Body of pancreas (tissue), 4 donors: ENCODE results near the gene MCF2L2. TPM values are rescaled to one million over a fixed set of nuclear protein-coding genes. Genes with fewer than 3 reads are reported as not detected.
"Not testable (repeated sequence)": the region's sequence is repeated elsewhere in the genome, so short reads cannot be mapped to it uniquely, and the experiment has no call there.

ENCODE experiments used
- ATAC-seq: fragments of 150-250 bp; one replicate; pipeline ENCODE4 v1.9.1; 2016
- DNase-seq, 4 donors: peaks; one replicate each; pipeline ENCODE4 v3.0.0-alpha.2; 2019
- H3K27ac ChIP-seq, 4 donors: fragments of 200-600 bp; sonication (generic); 1 replicate in 3 of 4; 2 replicates in 1 of 4; pipeline versions ENCODE4 v1.5.1 to v1.6.1; 2016 to 2019; ENCODE audit warnings: mild to moderate bottlenecking in 1 of 4, mixed read lengths in 1 of 4, moderate library complexity in 1 of 4
- H3K27me3 ChIP-seq, 2 donors: fragments of 200-600 bp; sonication (generic); one replicate each; pipeline ENCODE4 v1.6.0; 2016; ENCODE audit warnings: mild to moderate bottlenecking in 1 of 2
- H3K36me3 ChIP-seq, 2 donors: fragments of 200-600 bp; sonication (generic); replicated peaks in 1 of 2; 2 replicates each; pipeline ENCODE4 v1.5.1; 2016; ENCODE audit warnings: low read depth in 2 of 2; ENCODE audit not compliant: insufficient read depth in 1 of 2
- H3K4me1 ChIP-seq: fragments of 200-600 bp; sonication (generic); one replicate; pipeline ENCODE4 v1.6.0; 2016
- H3K4me3 ChIP-seq, 2 donors: fragments of 200-600 bp; sonication (generic); 1 replicate in 1 of 2; 2 replicates in 1 of 2; pipeline ENCODE4 v1.5.1; 2016 to 2019
- H3K9me3 ChIP-seq, 3 donors: fragments of 200-600 bp; sonication (generic); 1 replicate in 2 of 3; 2 replicates in 1 of 3; pipeline ENCODE4 v1.5.1; 2016
- CTCF ChIP-seq, 7 experiments: fragments of 450-650 bp in 4 of 7; fragments of 200-600 bp in 3 of 7; sonication (generic) in 3 of 7; IDR thresholded peaks; one replicate each; pipeline ENCODE4 v1.5.1; 2016 to 2019; ENCODE audit warnings: antibody characterized with exemption in 7 of 7
- POLR2A ChIP-seq, 3 donors: fragments of 450-650 bp; IDR thresholded peaks; one replicate each; pipeline ENCODE4 v1.6.1; 2016; ENCODE audit warnings: antibody characterized with exemption in 3 of 3, mild to moderate bottlenecking in 2 of 3
- WGBS, 2 donors: methylation state at CpG; one replicate each; pipeline ENCODE4 v1.1.5; 2017; 5-methylcytosine and 5-hydroxymethylcytosine counted together
- intact Hi-C: fragments of 100-400 bp; cut with DNase I; formaldehyde crosslinking; loops from one replicate; pipeline ENCODE4 v1.15.1; 2023
- total RNA-seq, 2 donors: library from RNA; depleted of rRNA; stranded (reverse); fragments of >200 nt; gene quantifications; one replicate each; pipeline ENCODE4 v1.1.0, GENCODE V29; 2016

MCF2L2 gene
- total RNA-seq, 2 donors from 2014 or later, result 0.26 TPM; not detected in 1

DNA sequence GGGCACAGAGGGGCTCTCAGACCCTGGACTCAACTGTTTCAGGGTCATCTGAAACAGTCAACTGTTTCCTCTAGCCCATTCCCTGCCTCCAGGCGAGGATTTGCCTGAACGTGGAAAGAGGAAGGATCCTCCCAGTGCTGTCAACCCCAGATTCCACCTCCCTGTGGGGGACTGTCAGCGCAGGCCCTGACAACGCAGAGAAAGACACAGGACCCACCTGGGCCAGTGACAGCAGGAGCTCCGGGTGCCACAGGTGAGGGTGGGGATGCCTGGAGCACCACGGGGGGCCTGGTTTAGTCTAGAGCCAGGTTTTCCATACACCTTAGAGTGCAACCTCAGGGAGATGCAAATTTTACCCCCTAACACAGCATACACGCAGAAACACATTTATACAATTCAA is 246.3 kb downstream of the MCF2L2 start:
- Histone ChIP-seq H3K36me3 (no peaks in the 10 kb centered on the region), H3K4me3 (no peak overlapping the region), H3K4me1 (peaks cover 23% of the 10 kb centered on the region), H3K27me3 (peaks cover 0 to 8% of the 10 kb centered on the region in 2 donors), H3K27ac (no peak overlapping the region), H3K9me3 (no peaks in the 10 kb centered on the region)
- intact Hi-C loops, result loop anchor here (5.0 to 10.0 kb wide), 2 partner anchors 57 to 205 kb away; no protein-coding TSS in a partner anchor
- TF ChIP-seq POLR2A (IDR thresholded peaks at IDR 0.05), result no peak
- no peak for TF ChIP-seq CTCF (IDR thresholded peaks at IDR 0.05)
- DNase-seq, result no peak
- no peak for ATAC-seq
- 63 to 68% methylated on average over 7 of the region's 7 CpGs for WGBS, 2 donors

GRCh38 chr3:183181606-183182005 is 246.8 kb downstream of the MCF2L2 start:
- no peak overlapping the region for H3K27ac ChIP-seq
- no peak overlapping the region for H3K4me3 ChIP-seq
- TF ChIP-seq CTCF (IDR thresholded peaks at IDR 0.05), result no peak
- no peak for TF ChIP-seq POLR2A (IDR thresholded peaks at IDR 0.05)
- intact Hi-C loops, result loop anchor here (5.0 to 10.0 kb wide), 2 partner anchors 57 to 206 kb away; no protein-coding TSS in a partner anchor
- no peaks in the 10 kb centered on the region for H3K36me3 ChIP-seq
- ATAC-seq, result no peak
- H3K9me3 ChIP-seq, result no peaks in the 10 kb centered on the region
- WGBS, 2 donors, result 84 to 88% methylated on average over 5 of the region's 5 CpGs
- peaks cover 23% of the 10 kb centered on the region for H3K4me1 ChIP-seq
- H3K27me3 ChIP-seq, result peaks cover 0 to 8% of the 10 kb centered on the region in 2 donors
- no peak for DNase-seq

DNA sequence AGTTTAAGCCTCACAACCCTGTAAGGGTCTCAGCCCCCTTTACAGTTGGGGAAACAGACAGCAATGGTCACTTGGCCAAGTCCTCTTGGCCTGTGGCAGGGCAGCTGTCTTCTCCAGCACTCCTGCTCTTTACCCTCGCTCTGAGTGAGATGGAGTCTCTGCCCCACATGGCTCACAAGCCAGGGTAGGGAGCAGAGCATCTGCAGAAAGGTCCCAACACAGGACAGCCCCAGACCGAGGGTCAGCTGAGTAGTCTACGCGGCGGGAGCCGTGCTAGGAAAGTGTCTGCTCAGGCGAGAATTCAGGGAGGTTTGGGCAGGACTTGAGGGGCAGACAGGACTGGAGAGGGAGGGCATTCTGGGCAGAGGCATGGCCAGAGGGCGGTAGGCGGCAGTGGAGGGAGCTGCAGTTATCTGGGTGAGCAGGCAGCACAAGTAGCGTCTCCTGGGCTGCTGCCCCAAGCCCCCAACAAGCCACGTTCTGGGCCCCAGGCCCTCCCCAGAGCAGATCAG is 247.6 kb downstream of the MCF2L2 start:
- ATAC-seq, result no peak
- Histone ChIP-seq H3K27me3 (peaks cover 0 to 8% of the 10 kb centered on the region in 2 donors), H3K36me3 (no peaks in the 10 kb centered on the region), H3K27ac (no peak overlapping the region), H3K4me1 (peaks cover 21% of the 10 kb centered on the region), H3K9me3 (no peaks in the 10 kb centered on the region), H3K4me3 (no peak overlapping the region)
- no peak for DNase-seq
- intact Hi-C loops, result loop anchor here (5.0 to 10.0 kb wide), 2 partner anchors 56 to 206 kb away; no protein-coding TSS in a partner anchor
- WGBS, 2 donors, result 83 to 88% methylated on average over 9 to 11 of the region's 11 CpGs
- TF ChIP-seq POLR2A (IDR thresholded peaks at IDR 0.05) (no peak), CTCF (IDR thresholded peaks at IDR 0.05) (no peak)

- Histone ChIP-seq H3K9me3 (no peaks in the 10 kb centered on the region), H3K36me3 (no peaks in the 10 kb centered on the region), H3K4me1 (peaks cover 15% of the 10 kb centered on the region), H3K4me3 (no peak overlapping the region), H3K27ac (no peak overlapping the region), H3K27me3 (peaks cover 0 to 8% of the 10 kb centered on the region in 2 donors)
- ATAC-seq (no peak), DNase-seq (no peak)
- intact Hi-C loops, result loop anchor here (5.0 to 10.0 kb wide), 2 partner anchors 55 to 207 kb away; no protein-coding TSS in a partner anchor
- 54 to 58% methylated on average over 11 to 12 of the region's 12 CpGs for WGBS, 2 donors
- TF ChIP-seq CTCF (IDR thresholded peaks at IDR 0.05), result no peak
- no peak for TF ChIP-seq POLR2A (IDR thresholded peaks at IDR 0.05)
Measured at GRCh38 chr3:183180110-183180783, 248.2 kb downstream of the MCF2L2 start.

DNA sequence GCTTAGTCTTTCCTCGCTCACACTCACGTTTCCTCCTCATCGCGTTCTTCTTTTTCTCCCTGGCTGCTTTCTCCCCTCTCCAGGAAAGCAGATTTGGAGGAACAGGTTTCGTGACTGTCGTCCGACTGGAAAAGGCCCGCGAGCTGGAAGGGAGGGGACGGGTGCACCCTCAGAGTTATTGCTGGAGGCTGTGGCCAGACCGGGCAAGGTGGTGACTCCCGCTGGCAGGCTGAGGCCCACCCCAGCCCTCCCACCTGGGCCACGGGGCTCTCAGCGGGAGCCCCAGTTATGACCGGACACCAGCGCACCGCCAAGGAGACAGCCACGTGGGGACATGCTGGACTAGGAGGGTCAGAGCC is 248.9 kb downstream of the MCF2L2 start:
- WGBS, 2 donors, result 17 to 22% methylated on average over 8 to 18 of the region's 18 CpGs
- H3K27me3 ChIP-seq, H3K4me3 ChIP-seq, H3K9me3 ChIP-seq, H3K27ac ChIP-seq, H3K36me3 ChIP-seq, intact Hi-C loops: not testable (repeated sequence)
- peaks cover 14% of the 10 kb centered on the region for H3K4me1 ChIP-seq
- DNase-seq, result peak in 1 of 4 donors; percentile 25
- peak; percentile 11 for ATAC-seq
